ENCODE measurements around the gene BACH2. TPM values are rescaled to one million over a fixed set of nuclear protein-coding genes. Genes with fewer than 3 reads are reported as not detected.

BACH2 gene
- total and polyA plus RNA-seq, 2 of the 4 experiments (the other 2 are of a cell fraction), result 1.3 to 1.4 TPM

DNA sequence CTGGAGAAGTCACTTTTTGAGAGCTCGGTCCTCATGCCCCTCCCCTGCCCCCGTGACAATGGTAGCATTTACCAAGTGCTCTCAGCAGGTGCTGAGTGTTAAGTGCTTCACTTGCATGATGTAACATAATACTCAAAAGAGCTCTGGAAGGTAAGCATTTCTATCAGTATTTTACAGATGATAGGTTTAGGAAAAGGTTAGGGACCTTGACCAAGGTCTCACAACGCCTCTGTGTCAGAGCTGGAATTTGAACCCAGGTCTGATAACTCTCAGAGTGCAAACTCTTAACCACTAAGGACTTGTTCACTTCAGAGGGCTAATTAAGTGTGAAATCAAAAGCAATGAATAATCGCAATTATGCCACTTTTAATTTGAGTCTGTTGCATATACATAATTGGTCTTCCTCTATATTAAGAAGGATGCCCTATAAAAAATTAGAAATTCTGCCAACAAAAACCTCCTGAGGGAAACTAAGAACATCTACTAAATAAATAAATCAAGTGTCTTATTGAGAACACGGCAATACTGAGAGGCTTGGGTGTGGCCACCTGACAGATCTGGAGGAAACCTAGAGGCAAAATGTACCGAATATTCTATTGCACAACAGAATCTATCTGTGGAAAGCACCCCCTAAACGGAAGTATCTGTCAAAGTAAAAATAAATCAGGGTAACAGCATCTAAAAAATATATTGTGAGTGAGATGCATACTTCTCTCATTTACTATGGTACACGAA is 109.8 kb downstream of the BACH2 start:
- POLR2A ChIA-PET (ENCODE audit: unreplicated experiment), result no interaction called here
- intact Hi-C loops (cut with micrococcal nuclease), result no loop called here

More for the DNA sequence above, 109.8 kb downstream of the BACH2 start:
- in situ Hi-C loops (cut with MboI; ENCODE audit: low sequenced_read_pairs), result no loop called here
- no peak overlapping the region for H2AFZ ChIP-seq (replicated peaks; ENCODE audit: low read length, poor library complexity)
- H3K4me3 ChIP-seq (ENCODE audit: insufficient read depth, low read depth, low read length), result no peak overlapping the region
- BruUV-seq (replicated peaks), result no TSS peak
- no peak for DNase-seq
- H2AK9ac ChIP-seq (replicated peaks; ENCODE audit: low read depth, low read length, poor library complexity), result no peak overlapping the region
- H3K9me1 ChIP-seq (ENCODE audit: insufficient read depth, low read length), result peaks cover 9% of the 10 kb centered on the region; the same call in 1 of the 2 replicates
- no peak overlapping the region for H3K4me2 ChIP-seq (ENCODE audit: low read depth, low read length)
- TF ChIP-seq MXI1 (IDR thresholded peaks at IDR 0.05; ENCODE audit: borderline replicate concordance, low read depth, low read length) (no peak), FOS (IDR thresholded peaks at IDR 0.05; ENCODE audit: low read depth, low read length) (no peak), RAD21 (IDR thresholded peaks at IDR 0.05; ENCODE audit: low read length) (no peak), RCOR1 (IDR thresholded peaks at IDR 0.05; ENCODE audit: insufficient replicate concordance, low read length) (no peak), CHD1 (IDR thresholded peaks at IDR 0.05; ENCODE audit: low read depth, low read length) (no peak), CEBPB (IDR thresholded peaks at IDR 0.05; ENCODE audit: low read depth, low read length) (no peak), MAZ (IDR thresholded peaks at IDR 0.05; ENCODE audit: borderline replicate concordance, low read depth, low read length) (no peak), BHLHE40 (IDR thresholded peaks at IDR 0.05; ENCODE audit: low read depth, low read length) (no peak), NFE2L2 (IDR thresholded peaks at IDR 0.05; ENCODE audit: low read depth, low read length) (no peak), RFX5 (IDR thresholded peaks at IDR 0.05; ENCODE audit: low read depth, low read length) (no peak), MAFK (IDR thresholded peaks at IDR 0.05; ENCODE audit: low read depth, low read length) (no peak), POLR2A (IDR thresholded peaks at IDR 0.05; ENCODE audit: low read depth, low read length) (no peak), SMC3 (IDR thresholded peaks at IDR 0.05; ENCODE audit: low read depth, low read length) (no peak)
- TF ChIP-seq, protein P1, sequence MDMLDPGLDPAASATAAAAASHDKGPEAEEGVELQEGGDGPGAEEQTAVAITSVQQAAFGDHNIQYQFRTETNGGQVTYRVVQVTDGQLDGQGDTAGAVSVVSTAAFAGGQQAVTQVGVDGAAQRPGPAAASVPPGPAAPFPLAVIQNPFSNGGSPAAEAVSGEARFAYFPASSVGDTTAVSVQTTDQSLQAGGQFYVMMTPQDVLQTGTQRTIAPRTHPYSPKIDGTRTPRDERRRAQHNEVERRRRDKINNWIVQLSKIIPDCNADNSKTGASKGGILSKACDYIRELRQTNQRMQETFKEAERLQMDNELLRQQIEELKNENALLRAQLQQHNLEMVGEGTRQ (IDR thresholded peaks at IDR 0.05; ENCODE audit: low read depth, low read length), result no peak
- TF ChIP-seq, protein P2, sequence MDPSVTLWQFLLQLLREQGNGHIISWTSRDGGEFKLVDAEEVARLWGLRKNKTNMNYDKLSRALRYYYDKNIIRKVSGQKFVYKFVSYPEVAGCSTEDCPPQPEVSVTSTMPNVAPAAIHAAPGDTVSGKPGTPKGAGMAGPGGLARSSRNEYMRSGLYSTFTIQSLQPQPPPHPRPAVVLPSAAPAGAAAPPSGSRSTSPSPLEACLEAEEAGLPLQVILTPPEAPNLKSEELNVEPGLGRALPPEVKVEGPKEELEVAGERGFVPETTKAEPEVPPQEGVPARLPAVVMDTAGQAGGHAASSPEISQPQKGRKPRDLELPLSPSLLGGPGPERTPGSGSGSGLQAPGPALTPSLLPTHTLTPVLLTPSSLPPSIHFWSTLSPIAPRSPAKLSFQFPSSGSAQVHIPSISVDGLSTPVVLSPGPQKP (IDR thresholded peaks at IDR 0.05; ENCODE audit: borderline replicate concordance, low read depth, low read length), result no peak
- TF ChIP-seq, protein P3, sequence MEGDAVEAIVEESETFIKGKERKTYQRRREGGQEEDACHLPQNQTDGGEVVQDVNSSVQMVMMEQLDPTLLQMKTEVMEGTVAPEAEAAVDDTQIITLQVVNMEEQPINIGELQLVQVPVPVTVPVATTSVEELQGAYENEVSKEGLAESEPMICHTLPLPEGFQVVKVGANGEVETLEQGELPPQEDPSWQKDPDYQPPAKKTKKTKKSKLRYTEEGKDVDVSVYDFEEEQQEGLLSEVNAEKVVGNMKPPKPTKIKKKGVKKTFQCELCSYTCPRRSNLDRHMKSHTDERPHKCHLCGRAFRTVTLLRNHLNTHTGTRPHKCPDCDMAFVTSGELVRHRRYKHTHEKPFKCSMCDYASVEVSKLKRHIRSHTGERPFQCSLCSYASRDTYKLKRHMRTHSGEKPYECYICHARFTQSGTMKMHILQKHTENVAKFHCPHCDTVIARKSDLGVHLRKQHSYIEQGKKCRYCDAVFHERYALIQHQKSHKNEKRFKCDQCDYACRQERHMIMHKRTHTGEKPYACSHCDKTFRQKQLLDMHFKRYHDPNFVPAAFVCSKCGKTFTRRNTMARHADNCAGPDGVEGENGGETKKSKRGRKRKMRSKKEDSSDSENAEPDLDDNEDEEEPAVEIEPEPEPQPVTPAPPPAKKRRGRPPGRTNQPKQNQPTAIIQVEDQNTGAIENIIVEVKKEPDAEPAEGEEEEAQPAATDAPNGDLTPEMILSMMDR (conservative IDR thresholded peaks at IDR 0.05; ENCODE audit: low read depth, low read length), result no peak
- no peak overlapping the region for H2AK5ac ChIP-seq (ENCODE audit: low read depth, low read length)
- no peak overlapping the region for H3K9ac ChIP-seq (ENCODE audit: low read depth, low read length)
- no peaks in the 10 kb centered on the region for H4K20me1 ChIP-seq (ENCODE audit: insufficient read depth, low read length)
- dilution Hi-C loops (cut with HindIII; ENCODE audit: low sequenced_read_pairs, unreplicated experiment), result no loop called here
- WGBS, 2 experiments (ENCODE audit: extremely low coverage in 2 of 2, insufficient read length in 1 of 2), result no CpG with 5 or more reads among the region's 8 CpGs
- no peaks in the 10 kb centered on the region for H3K36me3 ChIP-seq (ENCODE audit: control insufficient read depth, insufficient read depth, low read length)
- no peak overlapping the region for H2BK15ac ChIP-seq (ENCODE audit: low read depth, low read length)
- no peak for ATAC-seq (ENCODE audit: low read depth)
- no peak overlapping the region for H2BK5ac ChIP-seq (ENCODE audit: low read depth, low read length, poor library complexity, severe bottlenecking)
- no peaks in the 10 kb centered on the region for H3K9me3 ChIP-seq (ENCODE audit: control insufficient read depth, insufficient read depth, low read length)
- H3K14ac ChIP-seq (replicated peaks; ENCODE audit: low read depth, low read length), result no peak overlapping the region
- no peak overlapping the region for H3K23ac ChIP-seq (ENCODE audit: low read depth, low read length)
- no peak overlapping the region for H3K27ac ChIP-seq (ENCODE audit: insufficient read depth, low read length)
- H4K5ac ChIP-seq (ENCODE audit: low read depth, low read length), result no peak overlapping the region
- no peak overlapping the region for H3K4ac ChIP-seq (ENCODE audit: low read depth, low read length)
- no peaks in the 10 kb centered on the region for H3K27me3 ChIP-seq (ENCODE audit: control insufficient read depth, insufficient read depth, low read length)
- CTCF ChIA-PET, result interaction anchor here (0.5 to 0.7 kb wide), 3 partner anchors 9 to 116 kb away, joined by 3 to 5 read pairs (median 3); no protein-coding TSS in a partner anchor
- H3K56ac ChIP-seq (ENCODE audit: extremely low read depth, insufficient read depth, low read length), result no peak overlapping the region
- H3K18ac ChIP-seq (ENCODE audit: low read depth, low read length), result no peak overlapping the region
- H4K8ac ChIP-seq (ENCODE audit: low read depth in 2 of 2, low read length in 2 of 2), result no peak overlapping the region
- H3K4me1 ChIP-seq (ENCODE audit: control insufficient read depth, insufficient read depth, low read length), result peaks cover 6% of the 10 kb centered on the region; the same call in 1 of the 2 replicates
- H3K79me1 ChIP-seq (ENCODE audit: low read depth in 1 of 2, low read length in 2 of 2), result no peaks in the 10 kb centered on the region
- H2BK120ac ChIP-seq (ENCODE audit: low read depth, low read length), result no peak overlapping the region
- H4K91ac ChIP-seq (ENCODE audit: insufficient read depth, low read depth, low read length), result no peak overlapping the region
- H2BK20ac ChIP-seq (ENCODE audit: low read depth, low read length), result no peak overlapping the region
